ENCODE results near the gene ZNF19. TPM values are rescaled to one million over a fixed set of nuclear protein-coding genes. Genes with fewer than 3 reads are reported as not detected.
"Not testable (repeated sequence)": the region's sequence is repeated elsewhere in the genome, so short reads cannot be mapped to it uniquely, and the experiment has no call there.

The ZNF19 gene
- total RNA-seq, 1 donor from 2014 or later: 2.1 TPM

DNA sequence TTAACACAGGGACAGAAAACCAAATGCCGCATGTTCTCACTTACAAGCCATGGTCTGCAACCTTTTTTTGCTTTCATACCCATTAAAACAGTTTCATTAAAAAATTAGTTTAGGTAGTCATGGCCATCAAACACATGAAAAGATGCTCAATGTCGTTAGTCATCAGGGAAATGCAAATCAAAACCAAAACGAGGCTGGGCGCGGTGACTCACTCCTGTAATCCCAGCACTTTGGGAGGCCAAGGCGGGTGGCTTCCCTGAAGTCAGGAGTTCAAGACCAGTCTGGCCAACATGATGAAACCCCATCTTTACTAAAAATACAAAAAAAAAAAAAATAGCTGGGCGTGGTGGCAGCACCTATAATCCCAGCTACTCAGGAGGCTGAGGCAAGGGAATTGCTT, 14.9 kb upstream of the ZNF19 start:
- H3K27me3 Mint-ChIP-seq: peaks cover 11% of the 10 kb centered on the region
- H3K4me3 Mint-ChIP-seq; H3K9me3 Mint-ChIP-seq; DNase-seq; H3K36me3 Mint-ChIP-seq (ENCODE audit: low read depth); H3K27ac Mint-ChIP-seq; intact Hi-C loops (cut with micrococcal nuclease); H3K4me1 Mint-ChIP-seq: not testable (repeated sequence)

- no peak overlapping the region for H3K27ac Mint-ChIP-seq
- H3K27me3 Mint-ChIP-seq: no peaks in the 10 kb centered on the region
- no peaks in the 10 kb centered on the region for H3K9me3 Mint-ChIP-seq
- intact Hi-C loops (cut with micrococcal nuclease): no loop called here
- H3K4me1 Mint-ChIP-seq: no peaks in the 10 kb centered on the region
- H3K36me3 Mint-ChIP-seq (ENCODE audit: low read depth): no peaks in the 10 kb centered on the region
- no peak overlapping the region for H3K4me3 Mint-ChIP-seq
- DNase-seq: no peak
Observed at GRCh38 chr16:71501547-71501946, 12.4 kb upstream of the ZNF19 start.

DNA sequence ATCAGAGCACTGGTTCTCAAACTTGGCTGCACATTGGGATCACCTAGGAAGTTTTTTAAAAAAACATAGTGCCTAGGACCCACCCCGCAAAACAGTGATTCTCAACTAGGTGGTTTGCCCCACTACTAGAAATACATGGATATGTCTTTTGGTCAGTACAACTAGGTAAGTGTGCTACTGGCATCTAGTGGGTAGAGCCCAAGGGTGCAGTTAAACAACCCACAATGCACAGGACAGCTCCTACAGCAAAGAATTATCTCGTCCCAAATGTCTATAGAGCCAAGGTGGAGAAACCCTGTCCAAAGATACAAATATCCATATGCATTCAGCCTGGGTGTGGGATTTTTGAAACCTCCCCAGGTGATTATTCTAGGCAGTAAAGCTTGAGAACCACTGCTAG, 11.8 kb upstream of the ZNF19 start:
- intact Hi-C loops (cut with micrococcal nuclease): no loop called here
- Mint-ChIP-seq H3K4me3 (no peak overlapping the region), H3K27me3 (no peaks in the 10 kb centered on the region), H3K27ac (no peak overlapping the region), H3K36me3 (ENCODE audit: low read depth) (no peaks in the 10 kb centered on the region), H3K9me3 (no peaks in the 10 kb centered on the region), H3K4me1 (no peaks in the 10 kb centered on the region)
- DNase-seq: no peak

GRCh38 chr16:71499775-71500364, 10.7 kb upstream of the ZNF19 start:
- H3K27ac Mint-ChIP-seq: no peak overlapping the region
- H3K9me3 Mint-ChIP-seq: no peaks in the 10 kb centered on the region
- H3K27me3 Mint-ChIP-seq: no peaks in the 10 kb centered on the region
- no peak overlapping the region for H3K4me3 Mint-ChIP-seq
- H3K36me3 Mint-ChIP-seq (ENCODE audit: low read depth): no peaks in the 10 kb centered on the region
- no peaks in the 10 kb centered on the region for H3K4me1 Mint-ChIP-seq
- DNase-seq: peak; percentile 86
- intact Hi-C loops (cut with micrococcal nuclease): loop anchor here (1.0 to 2.0 kb wide), 2 partner anchors 59 to 88 kb away; no protein-coding TSS in a partner anchor

DNA sequence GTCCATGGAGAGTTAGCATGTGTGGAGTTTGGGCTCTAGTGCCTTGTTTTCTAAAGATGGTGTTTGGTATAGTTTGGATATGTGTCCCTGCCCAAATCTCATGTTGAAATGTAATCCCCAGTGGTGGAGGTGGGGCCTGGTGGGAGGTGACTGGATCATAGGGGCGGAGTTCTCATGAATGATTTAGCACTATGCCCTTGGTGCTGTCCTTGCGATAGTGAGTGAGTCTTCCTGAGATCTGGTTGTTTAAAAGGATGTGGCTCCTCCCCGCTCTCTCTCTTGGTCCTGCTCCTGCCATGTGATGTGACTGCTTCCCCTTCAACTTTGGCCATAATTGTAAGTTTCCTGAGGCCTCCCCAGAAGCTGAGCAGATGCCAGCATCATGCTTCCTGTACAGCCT, 8.9 kb upstream of the ZNF19 start:
- no peaks in the 10 kb centered on the region for H3K4me1 Mint-ChIP-seq
- intact Hi-C loops (cut with micrococcal nuclease): loop anchor here (2.0 kb wide), 1 partner anchor 57 kb away; no protein-coding TSS in a partner anchor
- no peak overlapping the region for H3K4me3 Mint-ChIP-seq
- H3K27ac Mint-ChIP-seq: no peak overlapping the region
- peaks cover 1% of the 10 kb centered on the region for H3K27me3 Mint-ChIP-seq
- no peak for DNase-seq
- H3K9me3 Mint-ChIP-seq: no peaks in the 10 kb centered on the region
- no peaks in the 10 kb centered on the region for H3K36me3 Mint-ChIP-seq (ENCODE audit: low read depth)

- Mint-ChIP-seq H3K27ac (no peak overlapping the region), H3K9me3 (no peaks in the 10 kb centered on the region), H3K4me1 (no peaks in the 10 kb centered on the region), H3K36me3 (ENCODE audit: low read depth) (no peaks in the 10 kb centered on the region), H3K4me3 (no peak overlapping the region), H3K27me3 (peaks cover 3% of the 10 kb centered on the region)
- DNase-seq: no peak
- intact Hi-C loops (cut with micrococcal nuclease): no loop called here
Observed at GRCh38 chr16:71493213-71493612, 4.1 kb upstream of the ZNF19 start.

GRCh38 chr16:71492786-71493185, 3.7 kb upstream of the ZNF19 start:
- no peak overlapping the region for H3K4me3 Mint-ChIP-seq
- no peak for DNase-seq
- H3K9me3 Mint-ChIP-seq: no peaks in the 10 kb centered on the region
- no peak overlapping the region for H3K27ac Mint-ChIP-seq
- H3K4me1 Mint-ChIP-seq: no peaks in the 10 kb centered on the region
- H3K36me3 Mint-ChIP-seq (ENCODE audit: low read depth): no peaks in the 10 kb centered on the region
- intact Hi-C loops (cut with micrococcal nuclease): no loop called here
- peaks cover 3% of the 10 kb centered on the region for H3K27me3 Mint-ChIP-seq

DNA sequence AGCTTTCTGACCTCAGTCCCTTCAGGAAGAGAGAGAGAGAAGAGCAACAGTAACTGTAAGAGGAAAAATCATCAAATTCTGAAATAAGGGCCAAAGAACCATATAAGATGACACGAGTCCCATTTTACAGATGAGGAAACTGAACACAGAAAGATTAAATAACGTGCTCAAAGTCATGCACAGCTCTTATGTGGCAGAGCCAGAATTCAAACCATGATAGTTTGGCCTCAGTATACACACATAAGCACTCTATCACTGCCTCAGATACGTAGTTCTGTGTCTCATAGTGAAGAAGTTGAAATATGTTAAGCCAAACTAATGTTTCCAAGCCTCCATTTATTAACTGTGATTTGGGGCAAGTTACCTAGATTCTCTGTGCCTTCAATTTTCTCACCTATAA, 1.9 kb upstream of the ZNF19 start:
- H3K27me3 Mint-ChIP-seq: peaks cover 3% of the 10 kb centered on the region
- H3K4me1 Mint-ChIP-seq: no peaks in the 10 kb centered on the region
- H3K4me3 Mint-ChIP-seq: no peak overlapping the region
- no peak for DNase-seq
- no peak overlapping the region for H3K27ac Mint-ChIP-seq
- intact Hi-C loops (cut with micrococcal nuclease): no loop called here
- H3K36me3 Mint-ChIP-seq (ENCODE audit: low read depth): no peaks in the 10 kb centered on the region
- H3K9me3 Mint-ChIP-seq: no peaks in the 10 kb centered on the region

GRCh38 chr16:71490361-71490760, 1.2 kb upstream of the ZNF19 start:
- H3K27ac Mint-ChIP-seq: no peak overlapping the region
- no peaks in the 10 kb centered on the region for H3K36me3 Mint-ChIP-seq (ENCODE audit: low read depth)
- intact Hi-C loops (cut with micrococcal nuclease): no loop called here
- no peak for DNase-seq
- H3K9me3 Mint-ChIP-seq: no peaks in the 10 kb centered on the region
- no peaks in the 10 kb centered on the region for H3K4me1 Mint-ChIP-seq
- peaks cover 3% of the 10 kb centered on the region for H3K27me3 Mint-ChIP-seq
- H3K4me3 Mint-ChIP-seq: no peak overlapping the region

DNA sequence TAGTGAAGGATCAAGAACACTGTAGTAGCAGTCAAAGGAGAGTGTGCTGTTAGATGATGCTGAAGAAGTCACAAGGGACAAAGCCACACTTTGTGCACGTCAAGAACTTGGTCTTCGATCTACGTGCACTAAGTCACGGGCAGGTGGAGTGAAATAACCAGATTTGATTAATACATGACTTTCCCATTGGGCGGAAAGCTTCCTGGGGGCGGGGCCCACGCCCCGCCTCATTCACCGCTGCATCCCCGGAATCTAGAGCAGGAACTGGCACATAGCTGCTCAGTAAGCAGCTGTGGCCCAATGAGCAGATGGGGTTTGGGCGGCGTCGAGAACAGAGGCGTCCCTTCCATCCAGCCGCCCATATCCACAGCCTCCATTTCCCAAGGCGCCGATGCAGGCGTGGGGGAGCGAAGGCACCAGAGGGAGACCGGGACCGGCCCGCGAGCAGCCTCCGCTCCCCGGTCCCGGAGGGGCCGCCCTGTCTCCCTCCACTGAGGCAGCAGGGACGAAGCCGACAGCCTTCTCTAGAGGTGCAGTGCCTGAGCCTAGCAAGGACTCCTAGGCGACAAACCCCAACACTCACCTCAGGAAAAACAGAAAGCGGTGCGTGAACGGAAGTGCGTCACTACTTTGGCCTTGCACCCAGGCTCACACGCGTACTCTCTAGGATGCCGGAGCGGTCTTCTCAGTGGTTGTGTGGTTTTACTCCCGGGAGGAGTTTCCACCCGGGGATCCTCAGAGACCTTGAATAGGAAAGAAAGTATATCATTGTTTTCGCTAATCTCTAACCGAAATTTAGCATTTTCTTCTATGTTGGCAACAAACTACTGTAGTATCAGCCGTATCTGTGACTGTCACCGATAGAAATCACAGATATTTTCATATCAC, 4.9 kb downstream of the ZNF19 start:
- H3K27ac Mint-ChIP-seq: peak overlapping the region; percentile 84
- peak overlapping the region; percentile 87 for H3K4me3 Mint-ChIP-seq
- intact Hi-C loops (cut with micrococcal nuclease): loop anchor here (1.0 kb wide), 1 partner anchor 22 kb away; the partner anchor contains the start of gene ZNF23
- H3K4me1 Mint-ChIP-seq: peaks cover 12% of the 10 kb centered on the region
- H3K27me3 Mint-ChIP-seq: no peaks in the 10 kb centered on the region
- no peaks in the 10 kb centered on the region for H3K9me3 Mint-ChIP-seq
- H3K36me3 Mint-ChIP-seq (ENCODE audit: low read depth): no peaks in the 10 kb centered on the region
- DNase-seq: peak; percentile 93

GRCh38 chr16:71482569-71482968, 6.6 kb downstream of the ZNF19 start:
- intact Hi-C loops (cut with micrococcal nuclease): no loop called here

DNA sequence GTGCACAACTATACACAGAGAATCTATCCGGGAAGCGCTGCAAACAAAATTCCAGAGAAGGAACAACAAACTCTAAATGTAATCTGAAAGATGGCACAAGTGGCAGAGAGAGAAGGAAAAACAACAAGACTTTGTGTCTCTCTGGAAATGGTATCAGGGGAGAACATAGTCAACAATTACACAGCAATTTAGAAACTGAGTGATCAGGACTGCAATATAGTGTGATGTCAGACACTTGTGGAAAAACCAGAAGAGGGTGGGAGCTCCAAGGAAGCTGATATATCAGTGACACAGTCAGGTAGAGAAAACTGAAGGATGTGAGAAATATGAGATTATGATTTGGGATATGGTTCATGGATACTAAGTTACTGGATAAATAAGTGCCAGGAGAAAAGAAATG, 8.2 kb downstream of the ZNF19 start:
- H3K27me3 Mint-ChIP-seq: no peaks in the 10 kb centered on the region
- H3K4me1 Mint-ChIP-seq: peaks cover 21% of the 10 kb centered on the region
- no peaks in the 10 kb centered on the region for H3K36me3 Mint-ChIP-seq (ENCODE audit: low read depth)
- intact Hi-C loops (cut with micrococcal nuclease): no loop called here
- no peak overlapping the region for H3K4me3 Mint-ChIP-seq
- H3K27ac Mint-ChIP-seq: no peak overlapping the region
- no peak for DNase-seq
- H3K9me3 Mint-ChIP-seq: no peaks in the 10 kb centered on the region

More at GRCh38 chr16:71482569-71482968, 6.6 kb downstream of the ZNF19 start:
- Mint-ChIP-seq H3K4me1 (peaks cover 14% of the 10 kb centered on the region), H3K36me3 (ENCODE audit: low read depth) (no peaks in the 10 kb centered on the region), H3K9me3 (no peaks in the 10 kb centered on the region), H3K4me3 (no peak overlapping the region), H3K27ac (no peak overlapping the region), H3K27me3 (no peaks in the 10 kb centered on the region)
- DNase-seq: no peak

- intact Hi-C loops (cut with micrococcal nuclease): no loop called here
- H3K27ac Mint-ChIP-seq: no peak overlapping the region
- no peak for DNase-seq
Observed at GRCh38 chr16:71479420-71479819, 9.7 kb downstream of the ZNF19 start.

DNA sequence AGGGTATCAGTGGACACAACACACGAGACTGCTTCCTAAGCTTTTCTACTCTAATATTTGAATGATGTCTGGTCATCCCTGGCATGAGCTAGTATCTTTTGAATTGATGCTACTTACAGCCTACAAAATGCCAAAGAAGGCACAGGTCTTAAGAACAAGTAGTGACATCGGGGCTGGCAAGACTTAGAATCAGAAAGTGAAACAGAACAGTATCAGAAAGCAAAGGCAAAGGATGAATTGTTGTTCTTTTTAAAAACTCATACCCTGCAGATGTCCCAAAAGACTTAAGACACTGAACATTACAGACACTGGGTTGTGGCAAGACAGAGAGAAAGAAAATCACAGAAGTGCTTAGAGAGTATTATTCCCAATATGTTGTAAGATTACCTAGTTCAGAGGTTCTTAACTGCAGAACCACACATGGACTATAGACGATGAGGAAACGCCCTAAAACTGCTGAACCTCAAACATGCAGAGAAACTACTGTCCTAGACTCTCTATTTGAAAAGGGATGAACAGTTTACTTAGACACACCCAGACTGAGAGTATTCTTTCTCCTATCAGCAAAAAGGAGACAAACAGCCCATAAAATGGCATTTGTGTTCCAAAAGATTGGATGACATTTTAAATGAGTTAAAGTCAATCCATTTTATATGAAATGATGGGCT, 12.5 kb downstream of the ZNF19 start:
- no peak overlapping the region for H3K27ac Mint-ChIP-seq
- no peaks in the 10 kb centered on the region for H3K9me3 Mint-ChIP-seq
- DNase-seq: no peak
- intact Hi-C loops (cut with micrococcal nuclease): no loop called here
- peak overlapping the region; percentile 36 for H3K4me3 Mint-ChIP-seq
- H3K36me3 Mint-ChIP-seq (ENCODE audit: low read depth): no peaks in the 10 kb centered on the region
- peaks cover 9% of the 10 kb centered on the region for H3K4me1 Mint-ChIP-seq
- no peaks in the 10 kb centered on the region for H3K27me3 Mint-ChIP-seq

More at GRCh38 chr16:71479420-71479819, 9.7 kb downstream of the ZNF19 start:
- H3K9me3 Mint-ChIP-seq: no peaks in the 10 kb centered on the region
- H3K4me3 Mint-ChIP-seq: no peak overlapping the region
- H3K36me3 Mint-ChIP-seq (ENCODE audit: low read depth): no peaks in the 10 kb centered on the region
- no peaks in the 10 kb centered on the region for H3K27me3 Mint-ChIP-seq
- H3K4me1 Mint-ChIP-seq: peaks cover 17% of the 10 kb centered on the region

Measured in activated CD4-positive, alpha-beta T cell treated with anti-CD3 and anti-CD28 coated beads, Interleukin-2, amount 10 ng/mL, durations not matched to agents 24 days and 14 days (primary cell).